Suppressor macrophage treated with lipopolysaccharide for 1 hour (primary cell): Measurements from ENCODE around the gene YES1.
"Not testable (repeated sequence)": the region's sequence is repeated elsewhere in the genome, so short reads cannot be mapped to it uniquely, and the experiment has no call there.

Experiments
- DNase-seq, 3 donors: peaks; one replicate each; pipeline ENCODE4 v3.0.0-alpha.2; 2020 to 2022

YES1 gene

DNA sequence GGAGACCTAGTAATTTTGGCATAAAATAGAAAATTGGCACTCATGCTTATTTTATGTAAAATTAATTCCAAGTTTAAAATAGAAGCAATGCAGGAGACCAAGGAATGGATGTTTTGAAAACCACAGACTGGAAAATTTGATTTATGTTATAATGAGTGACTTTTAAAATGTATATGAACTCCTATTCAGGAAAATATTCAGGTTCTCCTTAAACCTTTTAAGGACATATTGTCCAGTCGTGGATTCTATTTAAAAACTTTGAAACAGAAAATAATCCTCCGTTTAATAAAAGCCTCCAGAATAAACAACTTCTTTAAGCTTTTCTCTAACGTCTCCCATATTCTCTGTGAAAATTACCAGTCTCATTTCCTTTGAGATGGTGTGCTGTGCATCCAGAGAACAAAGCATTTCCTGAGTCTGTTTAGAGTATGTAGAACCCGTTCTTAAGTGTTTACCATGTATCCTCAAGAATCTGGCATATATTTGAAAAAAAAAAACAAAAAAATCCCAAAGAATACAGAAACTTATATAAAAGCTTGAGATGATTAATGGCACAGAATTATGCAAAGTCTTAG is 8.6 kb upstream of the YES1 start:
- DNase-seq = no peak

DNA sequence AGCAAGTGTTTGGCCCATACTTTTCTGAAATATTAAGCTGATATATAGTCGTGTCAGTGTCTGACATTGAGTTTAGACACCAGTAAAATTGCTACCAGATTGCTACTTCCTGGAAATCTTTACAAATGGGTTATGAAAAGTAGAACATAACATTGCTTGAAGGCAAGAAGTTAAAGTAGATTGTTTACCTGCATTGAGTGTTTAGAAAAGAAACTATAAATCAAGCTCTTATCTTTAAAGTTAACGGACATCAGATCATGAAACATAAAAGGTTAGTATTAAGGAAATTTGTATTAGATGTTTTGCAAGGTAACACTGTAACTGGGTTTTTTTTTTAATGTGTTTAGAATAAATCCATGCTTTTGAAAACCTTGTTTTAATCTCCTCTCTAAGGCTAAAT is 4.8 kb upstream of the YES1 start:
- no peak for DNase-seq

DNA sequence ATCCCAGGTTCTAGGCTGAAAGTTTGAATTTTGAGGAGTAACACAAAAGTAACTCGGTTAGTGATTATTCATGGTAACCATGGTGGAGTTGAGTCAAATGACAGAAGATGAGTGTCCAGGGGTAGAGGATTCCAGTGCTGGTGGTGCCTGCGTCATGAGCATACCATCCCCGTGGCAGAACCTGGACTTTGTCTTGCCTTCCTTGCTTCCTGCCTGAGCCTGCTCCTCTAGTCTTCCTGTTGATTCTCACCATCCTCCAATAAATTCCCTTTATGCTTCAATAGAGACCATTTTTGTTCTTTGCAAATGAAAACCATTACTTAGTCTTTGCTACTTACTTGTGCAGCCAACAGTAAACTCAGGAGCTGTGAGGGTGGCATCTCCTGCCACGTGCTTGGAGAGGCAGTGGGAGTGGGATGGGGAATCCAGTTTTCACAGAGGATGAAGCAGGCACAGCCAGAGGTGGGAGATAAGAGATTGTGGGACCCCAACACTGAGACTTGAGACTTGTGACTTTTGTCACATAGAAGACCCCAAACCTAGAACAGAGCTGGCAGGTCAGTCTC is 4.1 kb upstream of the YES1 start:
- no peak for DNase-seq

DNA sequence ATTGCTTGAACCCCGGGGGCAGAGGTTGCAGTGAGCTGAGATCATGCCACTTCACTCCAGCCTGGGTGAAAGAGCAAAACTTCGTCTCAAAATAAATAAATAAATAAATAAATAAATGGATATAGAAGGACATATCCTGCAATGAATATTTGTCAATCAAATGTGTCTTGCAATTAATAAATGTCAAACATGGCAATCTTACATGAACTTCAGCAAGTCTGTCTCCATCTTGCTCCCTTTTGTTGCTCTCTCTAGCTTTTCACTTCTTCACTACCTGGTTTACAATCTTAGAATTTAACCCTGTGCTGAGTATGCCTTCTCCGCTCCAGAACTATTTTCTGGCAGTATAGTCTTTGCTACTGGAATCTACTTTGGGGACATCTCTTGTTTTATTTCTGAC is 3.3 kb upstream of the YES1 start:
- DNase-seq = no peak

DNA sequence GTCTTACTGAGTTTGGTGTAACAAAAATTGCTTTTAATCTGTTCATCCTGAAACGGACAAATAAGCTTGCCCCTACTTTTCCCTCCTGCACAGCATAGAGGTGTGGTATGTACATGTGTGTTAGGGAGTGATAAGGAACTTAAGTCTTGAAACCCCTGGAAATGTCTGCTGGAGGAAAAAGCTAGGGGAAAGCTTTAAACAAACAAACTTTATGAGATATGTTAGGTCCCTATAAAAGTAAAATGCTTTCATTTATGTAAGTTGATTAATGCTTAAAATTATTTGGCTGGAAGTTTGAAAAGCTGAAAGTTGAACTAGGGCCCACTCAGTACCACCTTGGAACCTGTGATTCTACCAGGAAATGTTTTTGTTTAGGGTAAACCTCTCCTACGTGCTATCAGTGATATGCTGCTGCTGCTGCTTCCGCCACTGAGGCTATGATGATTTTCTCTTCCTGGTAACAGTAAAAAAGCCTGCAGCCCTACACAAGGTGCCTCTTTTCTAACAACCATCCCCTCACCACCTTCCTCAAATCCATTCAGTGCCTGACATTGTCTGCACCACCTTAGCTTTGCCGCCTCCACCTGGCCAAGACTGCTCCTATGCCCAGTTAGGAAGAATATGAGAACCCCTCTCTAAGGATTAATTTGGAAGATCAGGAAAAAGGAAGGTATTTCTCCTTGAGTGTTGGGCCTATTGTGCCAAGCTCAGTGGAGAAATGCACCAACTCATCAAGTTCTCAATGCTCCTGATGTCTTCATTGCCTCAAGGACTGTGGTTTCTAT is 2.5 kb upstream of the YES1 start:
- DNase-seq = no peak

DNA sequence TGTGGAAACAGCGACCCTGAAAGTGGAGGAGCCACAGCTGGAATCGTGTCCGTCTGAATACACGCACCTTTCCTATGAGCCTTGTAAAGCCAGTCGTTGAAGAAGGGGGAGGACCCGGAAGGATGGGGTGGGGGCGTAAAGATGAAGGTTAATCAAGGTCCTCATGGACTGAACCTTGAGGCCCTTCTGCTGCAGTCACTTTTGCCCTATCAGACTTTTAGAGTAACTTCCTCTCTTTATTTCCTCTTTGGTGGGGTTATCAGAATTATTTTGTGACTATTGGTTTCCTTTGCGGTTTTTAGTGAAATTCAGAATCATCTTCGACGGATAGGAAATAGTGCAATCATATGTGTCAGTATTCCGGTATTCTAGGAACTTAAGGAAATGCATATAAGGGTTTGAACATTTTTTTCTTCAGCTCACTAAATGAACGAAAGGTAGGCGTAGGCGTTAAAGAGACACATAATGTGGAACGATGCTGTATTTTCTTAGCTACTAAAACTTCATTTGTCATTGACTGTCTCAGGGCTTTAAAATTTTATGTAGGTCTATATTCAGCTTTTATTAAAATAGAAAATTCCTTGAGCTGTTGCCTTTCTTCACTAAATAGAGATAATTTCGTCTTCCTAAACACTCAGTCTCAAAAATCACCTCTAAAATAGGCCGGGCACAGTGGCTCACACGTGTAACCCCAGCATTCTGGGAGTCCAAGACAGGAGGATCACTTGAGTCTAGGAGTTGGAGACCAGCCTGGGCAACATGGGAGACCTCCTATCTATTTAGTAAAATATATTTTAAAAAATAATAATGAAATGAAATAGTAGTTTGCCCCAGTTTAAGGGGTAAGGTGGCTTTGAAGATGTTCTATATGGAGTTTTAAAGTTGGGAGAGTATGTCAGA is 1.4 kb upstream of the YES1 start:
- peak; percentile 31 to 78 (median 70) for DNase-seq

DNA sequence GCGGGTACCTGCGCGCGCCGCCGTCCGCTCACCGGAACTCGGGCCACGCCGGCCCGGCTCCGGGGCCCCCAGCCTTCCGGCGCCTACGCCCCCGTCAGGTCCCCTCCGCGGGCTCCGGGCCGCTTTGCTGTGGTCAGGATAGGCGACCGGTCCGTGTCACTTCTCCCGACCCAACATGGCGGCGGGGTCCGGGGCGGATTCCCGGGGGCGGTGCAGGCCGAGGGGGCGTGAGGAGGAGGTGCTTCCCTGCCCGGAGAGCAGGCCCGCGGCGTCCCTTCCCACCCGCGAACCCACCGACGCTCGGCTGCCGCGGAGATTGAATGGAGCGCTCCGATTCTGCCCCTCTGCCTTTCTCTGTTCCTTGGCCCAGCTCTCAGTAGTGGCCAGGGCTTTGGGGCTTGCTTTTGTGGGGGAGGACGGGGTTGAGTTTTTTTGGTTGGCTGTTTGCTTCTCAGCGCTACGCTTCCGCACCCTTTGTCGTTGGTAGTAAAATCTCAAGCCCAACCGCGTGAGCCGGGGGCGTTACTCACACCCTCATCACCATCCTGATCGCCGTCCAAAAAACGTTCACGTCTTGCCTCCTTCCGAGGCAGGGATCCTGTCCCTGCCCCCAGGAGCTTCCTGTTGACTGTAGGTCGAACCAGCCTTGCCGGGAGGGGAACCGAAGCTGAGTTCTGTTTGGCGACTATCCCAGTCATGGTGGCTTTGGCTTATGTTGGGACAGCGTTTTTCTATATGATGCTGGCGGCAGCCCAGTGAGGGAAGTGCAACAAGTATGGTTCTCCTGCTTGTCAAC is 532 bp upstream of the YES1 start:
- DNase-seq = peak in 1 of 3 donors; percentile 41

DNA sequence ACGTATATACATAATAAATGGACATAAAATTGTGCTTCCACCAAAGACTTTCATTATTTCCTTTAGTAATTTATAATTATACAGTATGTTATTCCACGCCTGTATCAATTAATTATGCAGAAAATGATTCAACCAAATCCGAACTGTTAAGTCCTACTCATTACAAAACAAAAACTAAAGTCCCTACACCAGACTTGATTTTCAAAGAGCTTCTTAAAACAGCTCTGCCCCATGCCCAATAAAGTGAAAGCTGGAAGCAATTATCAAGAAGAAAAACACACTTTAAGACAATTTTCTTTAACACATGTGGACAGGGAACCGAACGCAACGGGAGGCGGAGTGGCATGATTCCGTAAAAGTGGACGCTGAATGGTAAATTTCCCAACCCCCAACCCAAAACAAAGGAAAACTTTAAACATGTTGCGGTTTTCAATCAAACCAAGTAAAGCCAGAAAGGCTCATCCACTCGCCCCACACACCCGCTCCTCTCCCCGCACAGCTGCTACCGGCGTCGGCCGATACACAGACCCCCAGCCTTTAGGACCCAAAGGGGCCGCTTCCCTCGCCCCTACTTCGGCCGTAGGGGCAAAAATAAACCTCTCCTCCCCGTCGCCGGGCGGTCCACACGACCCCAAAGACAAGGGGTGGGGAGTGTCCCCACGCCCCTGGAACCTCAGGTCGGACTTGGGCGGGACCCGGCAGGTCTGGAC is 705 bp downstream of the YES1 start:
- DNase-seq = peak in 1 of 3 donors; percentile 12

DNA sequence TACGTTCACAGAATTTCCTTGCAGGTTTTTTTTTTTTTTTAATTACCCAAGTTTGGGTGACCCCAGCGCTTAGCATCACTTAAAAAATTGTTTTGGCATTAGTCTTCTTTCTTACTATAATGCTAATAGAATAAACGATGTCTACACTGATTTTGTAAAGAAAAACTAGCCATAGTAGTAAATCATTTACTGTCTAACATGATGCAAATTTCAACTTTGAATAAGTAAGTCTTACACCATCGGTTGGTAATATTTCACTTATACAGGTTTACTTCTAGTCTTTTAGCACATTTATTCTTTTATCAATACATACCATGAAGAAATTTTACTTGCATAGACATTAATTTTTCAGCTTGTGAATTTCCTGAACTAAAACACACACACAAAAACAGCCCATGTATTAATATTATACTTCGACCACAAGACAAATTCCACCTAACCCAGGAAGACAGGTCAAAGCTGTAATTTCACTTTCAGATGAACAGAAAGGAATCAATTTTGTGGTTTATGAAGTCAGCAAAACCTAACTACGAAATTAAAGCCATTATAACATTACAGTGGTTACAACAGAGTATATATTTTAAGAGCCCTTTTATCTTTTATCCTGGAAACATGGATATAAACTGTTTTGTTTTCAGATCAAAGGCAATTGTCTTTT is 1.9 kb downstream of the YES1 start:
- DNase-seq = no peak

DNA sequence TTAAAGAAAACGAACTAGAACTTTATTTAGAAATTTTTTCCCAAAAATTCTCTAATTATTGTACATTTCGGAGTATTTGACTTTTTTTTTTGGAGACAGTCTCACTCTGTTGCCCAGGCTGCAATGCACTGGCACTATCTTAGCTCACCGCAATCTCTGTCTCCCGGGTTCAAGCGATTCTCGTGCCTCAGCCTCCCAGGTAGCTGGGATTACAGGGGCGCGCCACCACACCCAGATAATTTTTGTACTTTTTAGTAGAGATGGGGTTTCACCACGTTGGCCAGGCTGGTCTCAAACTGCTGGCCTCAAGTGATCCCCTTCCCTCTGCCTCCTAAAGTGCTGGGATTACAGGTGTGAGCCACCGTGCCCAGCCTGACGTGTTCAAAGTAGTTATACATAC is 2.8 kb downstream of the YES1 start:
- not testable (repeated sequence) for DNase-seq

DNA sequence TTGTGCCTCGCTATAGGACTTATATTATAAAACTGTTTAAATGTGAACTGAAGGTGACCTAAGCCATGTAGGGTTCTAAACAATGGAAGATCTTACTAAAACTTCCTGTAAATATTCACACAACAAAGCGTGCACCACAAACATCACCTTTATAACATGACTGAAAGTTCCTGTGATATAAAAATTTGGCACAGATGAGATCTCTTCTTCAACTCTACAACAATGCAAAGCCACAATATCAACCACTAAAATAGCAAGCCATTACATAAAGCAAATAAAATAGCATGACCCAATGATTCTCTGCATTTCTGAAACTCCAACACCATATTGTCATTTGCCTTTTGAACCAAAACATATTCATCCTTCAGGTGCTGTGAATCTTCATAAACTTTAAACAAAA is 3.5 kb downstream of the YES1 start:
- no peak for DNase-seq

DNA sequence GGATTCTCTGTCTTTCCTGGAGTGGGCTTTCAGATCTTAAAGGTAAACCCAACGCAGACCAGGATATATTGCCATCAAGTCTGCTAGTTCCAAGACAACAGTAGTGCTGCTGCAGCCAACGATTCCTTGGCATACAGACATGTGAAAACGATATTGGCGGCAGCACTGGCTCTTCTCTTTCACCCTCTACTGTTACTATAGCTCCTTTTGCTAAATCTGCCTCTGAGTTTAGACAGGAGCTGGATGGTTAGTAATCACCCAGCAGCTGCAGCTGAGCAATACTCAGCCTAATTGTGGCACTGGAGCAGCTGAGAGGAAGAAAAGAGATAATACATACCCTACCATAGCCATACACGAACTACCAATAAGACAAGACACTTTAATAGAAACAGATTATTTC is 4.0 kb downstream of the YES1 start:
- no peak for DNase-seq

DNA sequence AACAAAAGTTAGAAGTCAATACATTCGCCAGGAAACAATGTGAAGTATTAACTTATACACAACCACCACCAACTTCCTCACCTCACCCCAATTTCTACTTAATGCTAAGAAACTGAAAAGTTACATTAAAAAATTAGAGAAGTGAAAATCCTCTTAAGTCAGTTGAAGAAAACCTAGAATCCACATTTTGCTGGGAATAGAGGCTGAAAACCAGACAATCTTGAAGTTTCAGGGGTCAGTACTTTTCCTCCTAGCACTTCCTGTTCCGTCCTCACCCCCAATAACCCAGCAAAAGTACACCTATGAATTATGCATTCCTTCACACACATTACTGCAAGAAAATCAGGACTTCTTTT is 6.3 kb downstream of the YES1 start:
- no peak for DNase-seq

DNA sequence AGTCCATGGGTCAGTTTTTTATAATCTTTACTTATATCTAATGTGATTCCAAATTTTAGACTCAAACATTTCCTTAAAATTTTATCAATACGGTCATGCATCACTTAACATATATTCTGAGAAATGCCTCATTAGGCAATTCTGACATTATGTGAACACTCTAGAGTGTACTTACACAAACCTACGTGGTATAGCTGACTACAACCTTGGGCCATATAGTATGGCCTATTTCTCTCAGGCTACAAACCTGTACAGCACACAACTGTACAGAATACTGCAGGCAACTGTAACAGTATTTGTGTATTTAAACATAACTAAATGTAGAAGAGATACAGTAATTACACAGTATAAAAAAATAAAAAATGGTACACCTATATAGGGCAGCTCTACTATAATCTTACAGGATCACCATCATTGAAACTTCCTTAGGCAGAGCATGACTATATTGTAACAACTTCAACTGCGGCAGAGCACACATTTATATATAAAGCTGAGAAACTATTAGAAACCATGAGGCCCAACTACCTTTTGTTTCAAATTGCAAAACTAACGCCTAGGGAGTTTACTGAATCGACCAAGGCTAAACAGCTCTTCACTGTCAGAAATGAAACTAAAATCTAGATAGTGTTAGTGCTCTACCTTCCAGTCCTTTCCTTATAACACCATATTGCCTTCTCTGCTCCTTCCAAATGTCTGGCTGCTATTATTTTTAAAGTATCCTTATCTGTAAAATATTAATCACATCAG is 6.9 kb downstream of the YES1 start:
- no peak for DNase-seq

DNA sequence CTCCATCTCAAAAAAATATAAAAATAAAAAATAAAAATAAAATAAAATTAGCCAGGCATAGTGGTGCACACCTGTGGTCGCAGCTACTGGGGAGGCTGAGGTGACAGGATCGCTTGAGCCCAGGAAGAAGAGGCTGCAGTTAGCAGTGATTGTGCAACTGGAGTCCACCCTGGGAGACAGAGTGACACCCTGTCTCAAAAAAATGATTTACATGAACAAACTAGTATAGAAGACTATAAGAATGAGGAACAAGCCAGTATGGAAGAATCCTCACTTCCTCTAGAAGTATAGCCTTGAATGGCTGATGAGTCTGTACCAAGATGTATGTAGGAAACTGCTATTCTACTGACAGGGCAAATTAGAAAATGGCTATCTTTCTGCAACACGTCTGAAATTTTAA is 10.9 kb downstream of the YES1 start:
- peak; percentile 17 to 54 (median 49) for DNase-seq

DNA sequence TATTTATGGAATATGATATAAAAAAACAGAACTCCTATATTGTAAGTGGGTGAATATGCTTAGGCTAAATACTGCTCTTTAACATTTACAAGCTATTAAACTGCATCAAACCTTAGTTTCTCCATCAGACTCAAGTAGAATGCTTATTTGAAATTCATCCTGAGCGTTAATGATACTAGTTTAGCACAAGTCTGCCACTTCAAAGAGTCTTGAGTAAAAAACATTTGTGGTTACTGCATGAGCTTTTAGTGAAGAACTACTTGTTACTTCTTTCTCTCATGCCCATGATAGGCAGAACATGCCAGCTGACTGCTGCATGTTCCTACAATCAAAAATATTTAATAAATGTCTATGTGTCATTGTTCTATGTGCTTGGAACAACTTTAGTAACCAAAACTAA is 12.1 kb downstream of the YES1 start:
- DNase-seq = no peak

DNA sequence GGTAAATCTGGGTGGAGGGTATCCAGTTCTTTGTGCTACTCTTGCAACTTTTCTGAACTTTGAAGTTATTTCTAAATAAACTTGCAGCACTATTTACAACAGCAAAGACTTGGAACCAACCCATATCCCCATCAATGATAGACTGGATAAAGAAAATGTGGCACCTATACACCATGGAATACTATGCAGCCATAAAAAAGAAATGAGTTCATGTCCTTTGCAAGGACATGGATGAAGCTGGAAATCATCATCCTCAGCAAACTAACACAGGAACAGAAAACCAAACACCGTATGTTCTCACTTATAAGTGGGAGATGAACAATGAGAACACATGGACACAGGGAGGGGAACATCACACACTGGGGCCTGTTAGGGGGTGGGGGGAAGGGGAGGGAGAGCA is 16.7 kb downstream of the YES1 start:
- DNase-seq = not testable (repeated sequence)

DNA sequence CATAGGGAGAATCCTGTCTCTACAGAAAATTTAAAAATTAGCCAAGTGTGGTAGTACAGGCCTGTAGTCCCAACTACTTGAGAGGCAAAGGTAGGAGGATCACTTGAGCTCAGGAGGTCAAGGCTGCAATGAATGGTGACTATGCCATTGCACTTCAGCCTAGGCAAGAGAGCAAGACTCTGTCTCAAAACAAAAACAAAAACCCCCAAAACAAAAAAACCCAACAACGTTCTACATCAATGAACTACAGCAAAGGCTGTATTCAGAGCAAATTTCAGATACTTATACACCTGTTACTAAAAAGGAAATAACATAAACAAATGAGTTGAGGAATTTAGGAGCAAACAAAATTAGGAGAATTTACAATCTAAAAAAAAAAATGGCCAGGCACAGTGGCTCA is 22.6 kb downstream of the YES1 start:
- DNase-seq = no peak

DNA sequence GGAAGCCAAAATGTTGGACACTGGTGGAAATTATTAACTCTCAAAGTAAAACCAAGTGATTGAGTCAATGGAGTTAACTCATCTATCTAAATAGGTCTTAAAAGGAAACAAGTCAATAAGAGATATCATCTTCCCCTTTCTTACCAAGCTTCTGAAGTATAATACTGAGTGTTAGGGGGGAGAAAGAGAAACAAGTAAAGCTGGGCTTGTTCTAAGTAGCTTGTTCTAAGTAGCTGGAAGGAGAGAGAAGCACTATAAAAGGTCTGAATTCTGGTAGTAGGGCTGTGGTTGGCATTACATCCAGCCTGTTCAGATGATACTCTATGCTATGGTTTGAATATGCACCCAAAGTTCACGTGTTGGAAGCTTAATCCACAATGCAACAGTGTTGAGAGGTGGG is 26.8 kb downstream of the YES1 start:
- peak in 1 of 3 donors; percentile 28 for DNase-seq

DNA sequence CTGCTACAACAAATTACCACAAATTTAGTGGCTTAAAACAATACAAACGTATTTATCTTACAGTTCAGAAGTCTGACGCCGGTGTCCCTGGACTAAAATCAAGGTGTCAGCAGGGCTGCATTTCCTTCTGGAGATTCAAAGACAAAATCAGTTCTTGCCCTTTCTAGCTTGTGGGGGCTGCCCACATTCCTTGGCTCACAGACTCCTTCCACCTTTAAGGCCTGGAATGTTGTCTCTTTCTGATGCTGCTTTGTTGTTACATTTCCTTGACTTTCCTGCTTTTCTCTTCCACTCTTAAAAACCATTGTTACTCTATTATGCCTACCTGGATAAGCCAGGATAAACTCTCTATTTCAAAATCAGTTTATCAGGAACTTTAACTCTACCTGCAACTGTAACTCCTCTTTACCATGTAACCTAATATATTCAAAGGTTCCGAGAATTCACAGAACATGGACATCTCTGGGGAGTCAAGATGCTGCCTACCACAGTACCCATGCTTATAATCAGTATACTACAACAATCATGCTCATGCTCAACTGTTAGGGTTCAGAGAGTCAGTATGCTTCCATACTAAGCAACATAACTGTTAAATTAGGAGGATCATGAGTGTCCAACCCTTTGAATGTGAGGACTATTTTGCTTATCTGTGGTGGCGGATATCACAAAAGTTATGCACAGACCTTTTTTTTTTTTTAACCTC is 27.4 kb downstream of the YES1 start:
- no peak for DNase-seq
